HG03354 (cell line): ENCODE measurements around the gene OR5H1.
"Not testable (repeated sequence)": the region's sequence is repeated elsewhere in the genome, so short reads cannot be mapped to it uniquely, and the experiment has no call there.

ENCODE experiments used
- ATAC-seq: cut with Tn5 transposase; IDR thresholded peaks from one replicate; pipeline ENCODE4 v1.9.1; 2021; ENCODE audit warnings: mild to moderate bottlenecking; ENCODE audit not compliant: unreplicated experiment, poor library complexity, severe bottlenecking

Gene OR5H1

DNA sequence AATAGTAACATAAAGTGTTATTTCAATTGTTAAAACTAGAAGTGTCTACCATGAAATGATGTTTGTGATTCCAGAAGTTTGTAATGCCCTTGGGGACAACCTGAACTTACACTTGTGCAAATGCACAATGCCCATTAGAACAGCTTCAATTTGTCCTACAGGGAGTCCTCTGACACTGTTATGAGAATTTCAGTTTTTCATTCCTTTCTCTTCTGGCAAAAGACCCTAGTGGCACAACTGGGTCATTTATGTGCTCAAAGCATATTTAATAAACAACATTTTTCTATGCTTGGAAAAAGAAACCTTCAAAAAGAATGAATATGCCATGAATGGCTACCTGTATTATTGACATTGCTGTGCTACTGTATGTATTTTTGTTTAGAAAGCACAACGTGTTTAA is at the start of gene OR5H1:
Gene OR5H1 (plus strand): TSS at position 301 of the 400 bp plus-strand sequence. CDS start 1,977 bp downstream, outside the sequence.
- no peak for ATAC-seq

DNA sequence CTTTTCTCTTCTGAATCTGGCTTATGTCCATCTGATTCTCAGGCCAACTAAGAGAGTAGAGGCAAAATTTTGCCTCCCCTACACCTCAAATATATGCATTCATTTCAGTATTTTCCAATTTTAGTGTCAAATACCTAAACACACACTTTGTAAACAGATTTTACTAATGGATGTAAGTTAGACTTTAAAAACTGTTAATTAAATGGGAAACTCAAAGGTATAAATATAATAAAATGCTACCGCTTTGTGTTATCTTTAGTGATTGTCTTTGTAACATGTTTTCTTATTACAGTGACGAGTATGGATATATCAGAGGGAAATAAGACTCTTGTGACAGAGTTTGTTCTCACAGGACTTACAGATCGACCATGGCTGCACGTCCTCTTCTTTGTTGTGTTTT is 43.6 kb upstream of the OR5H1 start, which contains the start of gene OR5AC2:
Gene OR5AC2 (plus strand): TSS at position 301 of the 400 bp plus-strand sequence. CDS start 0 bp downstream, at position 301.
- ATAC-seq, result no peak

DNA sequence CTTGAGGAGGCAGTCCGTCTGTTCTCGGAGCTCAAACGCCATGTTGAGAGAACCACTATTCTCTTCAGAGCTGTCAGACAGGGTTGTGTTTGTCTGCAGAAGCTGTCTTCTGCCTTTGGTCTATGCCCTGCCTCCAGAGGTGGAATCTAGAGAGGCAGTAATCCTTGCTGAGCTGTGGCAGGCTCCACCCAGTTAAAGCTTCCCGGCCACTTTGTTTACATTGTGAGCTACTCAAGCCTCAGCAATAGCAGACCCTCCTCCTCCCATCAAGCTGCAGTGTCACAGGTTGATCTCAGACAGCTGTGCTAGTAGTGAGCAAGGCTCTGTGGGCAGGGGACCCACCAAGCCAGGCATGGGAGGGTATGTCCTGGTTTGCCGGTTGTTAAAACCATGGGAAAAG is 34.6 kb upstream of the OR5H1 start:
- no peak for ATAC-seq

DNA sequence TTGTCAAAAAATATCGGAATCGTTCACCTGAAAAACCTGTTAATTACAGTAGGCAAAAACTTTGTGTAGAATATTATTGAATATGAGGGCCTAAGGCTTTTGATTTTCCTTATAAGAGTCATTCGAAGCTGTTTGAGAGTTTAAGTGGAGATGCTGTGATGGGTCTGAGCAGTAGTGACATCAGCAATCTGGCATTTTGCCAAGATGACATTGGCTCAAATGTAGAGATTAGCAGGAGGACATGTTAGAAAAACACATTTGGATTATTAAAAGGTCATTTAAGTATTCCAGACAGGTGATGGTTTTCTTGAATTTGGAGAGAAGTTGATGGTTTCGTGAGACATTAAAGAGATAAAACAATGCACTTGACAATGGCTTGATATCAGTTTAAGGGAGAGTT is 30.7 kb upstream of the OR5H1 start:
- ATAC-seq, result no peak

DNA sequence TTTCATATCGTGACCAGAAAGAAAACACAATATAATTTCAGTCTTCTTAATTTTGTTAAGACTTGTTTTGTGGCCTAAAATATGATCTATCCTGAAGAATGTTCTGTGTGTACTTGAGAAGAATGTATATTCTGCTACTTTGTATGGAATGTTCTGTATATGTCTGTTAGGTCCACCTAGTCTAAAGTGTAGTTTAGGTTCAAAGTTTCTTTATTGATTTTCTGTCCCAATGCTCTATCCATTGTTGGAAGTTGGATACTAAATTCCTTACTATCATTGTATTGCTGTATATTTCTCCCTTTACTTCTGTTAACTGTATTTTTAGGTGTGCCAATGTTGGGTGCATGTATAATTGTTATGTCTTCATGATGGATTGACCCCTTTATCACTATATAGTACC is 22.4 kb upstream of the OR5H1 start:
- ATAC-seq, result no peak

DNA sequence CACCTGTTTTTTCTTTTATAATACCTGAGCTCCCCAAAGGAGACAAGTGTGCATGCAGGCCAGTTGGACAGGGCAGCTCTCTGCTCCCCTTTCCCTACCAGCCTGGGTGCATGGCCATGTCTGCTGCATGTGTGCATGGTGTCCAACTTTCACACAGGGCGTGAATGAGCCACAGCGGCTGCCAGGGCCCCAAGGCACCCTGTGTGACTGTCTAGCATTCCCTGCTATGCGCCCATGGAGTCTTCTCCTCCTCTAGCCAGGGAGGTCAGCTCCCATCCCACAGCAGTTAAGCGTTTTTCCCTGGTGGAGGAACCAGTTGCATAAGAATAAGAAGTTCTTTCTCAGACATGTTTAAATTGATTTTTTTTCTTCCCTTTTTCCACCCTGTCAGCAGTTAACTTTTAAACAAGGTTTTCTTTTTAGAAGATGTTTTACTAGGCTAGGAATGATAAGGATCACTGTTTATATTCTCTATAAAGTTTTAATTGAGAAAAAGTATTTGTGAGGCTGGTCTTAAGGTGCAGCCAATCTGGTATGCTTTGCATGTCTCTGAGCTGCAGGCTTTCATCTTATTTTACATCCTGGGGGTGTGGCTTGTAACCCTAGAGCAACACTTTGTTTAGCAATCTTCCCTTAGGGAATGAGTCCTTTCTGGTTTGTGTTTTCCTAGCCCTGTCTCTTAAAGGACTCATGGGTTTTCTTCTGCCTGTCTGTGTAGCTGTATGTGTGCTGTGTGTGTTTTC is 20.5 kb upstream of the OR5H1 start:
- ATAC-seq, result no peak

DNA sequence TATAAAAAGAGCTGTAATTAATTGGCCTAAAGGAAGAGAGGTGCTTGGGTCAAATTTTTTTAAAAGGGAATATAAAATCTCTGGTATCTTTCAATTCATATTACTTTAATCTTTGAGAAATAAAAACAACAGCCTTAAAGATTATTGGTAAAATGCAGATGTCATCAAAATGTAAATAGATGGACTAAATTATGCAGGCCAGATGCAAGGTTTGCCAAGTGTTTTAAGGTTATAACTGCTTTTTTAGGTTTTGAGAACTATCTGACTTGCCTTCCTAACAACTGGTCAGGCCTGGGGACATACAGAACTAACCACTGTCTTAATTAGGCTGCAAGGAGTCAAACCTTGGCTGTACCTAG is 20.0 kb upstream of the OR5H1 start:
- ATAC-seq, result no peak

DNA sequence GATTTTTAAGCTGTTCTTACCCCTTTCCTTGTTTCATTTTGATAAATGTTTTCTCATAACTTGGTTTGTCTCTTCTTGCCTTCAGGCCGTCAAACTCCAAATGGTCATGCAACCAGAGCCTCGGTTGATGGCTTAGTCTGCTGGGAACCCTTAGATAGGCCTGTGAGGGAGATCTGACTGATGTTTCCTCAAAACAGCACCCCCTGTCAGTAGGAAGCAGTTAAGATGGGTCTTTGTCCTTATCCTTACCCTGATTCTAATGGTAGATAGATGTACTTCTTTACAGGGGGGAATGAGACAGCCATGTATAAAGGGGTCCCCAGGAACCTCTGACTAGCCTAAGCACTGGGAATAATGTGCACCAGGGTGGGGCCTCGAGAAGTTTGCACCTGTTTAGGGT is 16.3 kb upstream of the OR5H1 start:
- no peak for ATAC-seq

DNA sequence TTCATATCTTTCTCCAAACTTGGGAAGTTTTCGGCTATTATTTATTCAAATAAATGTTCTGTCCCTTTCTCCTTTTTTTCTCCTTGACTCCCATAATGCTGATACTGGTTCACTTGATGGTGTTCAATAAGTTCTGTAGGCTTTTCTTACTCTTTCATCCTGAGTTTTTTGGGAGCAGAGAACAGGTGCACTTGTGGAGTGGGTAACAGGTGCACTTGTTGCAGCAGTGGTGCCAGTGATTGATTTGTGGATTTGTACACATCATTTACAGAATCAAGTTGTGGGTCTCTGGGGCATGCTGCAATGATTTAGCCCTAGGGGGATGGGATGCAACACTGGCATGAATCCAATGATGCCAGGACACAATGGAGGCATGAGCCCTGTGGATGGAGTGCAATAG is 14.8 kb upstream of the OR5H1 start:
- ATAC-seq, result no peak

DNA sequence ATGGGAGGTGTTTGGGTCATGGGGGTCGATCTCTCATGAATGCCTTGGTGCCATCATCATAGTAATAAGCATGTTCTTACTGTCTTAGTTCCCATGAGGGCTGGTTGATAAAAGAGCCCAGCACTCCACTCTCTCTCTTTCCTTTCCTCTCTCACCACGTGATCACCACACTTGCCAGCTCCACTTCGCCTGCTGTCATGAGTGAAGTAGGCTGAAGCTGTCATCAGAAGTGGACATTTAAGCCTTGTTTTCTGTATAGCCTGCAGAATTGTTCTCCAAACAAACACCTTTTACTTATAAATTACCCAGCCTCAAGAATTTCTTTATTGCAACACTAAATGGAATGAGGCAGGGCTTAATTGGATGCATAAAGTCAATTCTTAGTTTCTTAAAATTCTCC is 6.1 kb downstream of the OR5H1 start:
- no peak for ATAC-seq

DNA sequence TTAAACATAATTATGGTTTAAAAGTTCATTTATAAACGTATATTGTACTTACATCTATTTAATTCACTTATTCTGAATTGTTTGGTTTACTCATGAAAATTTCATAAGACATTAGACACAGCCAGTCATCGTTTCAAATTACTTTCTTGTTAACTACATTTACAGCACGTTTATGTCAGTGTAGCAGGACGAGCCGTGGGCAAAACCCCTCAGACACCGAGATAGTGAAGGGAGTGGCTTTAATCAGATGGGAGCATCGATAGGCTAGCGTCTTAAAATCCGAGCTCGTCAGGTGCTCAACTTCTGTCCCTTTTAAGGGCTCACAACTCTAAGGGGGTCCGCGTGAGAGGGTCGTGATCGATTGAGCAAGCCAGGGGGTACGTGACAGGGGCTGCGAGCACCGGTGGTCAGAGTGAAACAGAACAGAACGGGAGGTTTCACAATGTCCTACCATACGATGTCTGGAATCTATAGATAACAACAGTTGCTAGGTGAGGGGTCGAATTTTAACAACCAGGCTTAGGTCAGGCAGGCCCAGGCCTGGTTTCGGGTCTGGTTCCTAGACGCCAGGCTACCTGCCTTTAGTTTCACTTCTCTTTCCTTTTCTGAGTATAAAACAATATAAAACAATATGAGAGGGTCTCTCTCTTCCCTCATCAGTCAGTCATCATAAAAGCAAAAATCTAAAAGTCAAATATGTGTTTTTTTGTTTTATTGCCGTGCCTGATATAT is 7.5 kb downstream of the OR5H1 start:
- ATAC-seq, result not testable (repeated sequence)

DNA sequence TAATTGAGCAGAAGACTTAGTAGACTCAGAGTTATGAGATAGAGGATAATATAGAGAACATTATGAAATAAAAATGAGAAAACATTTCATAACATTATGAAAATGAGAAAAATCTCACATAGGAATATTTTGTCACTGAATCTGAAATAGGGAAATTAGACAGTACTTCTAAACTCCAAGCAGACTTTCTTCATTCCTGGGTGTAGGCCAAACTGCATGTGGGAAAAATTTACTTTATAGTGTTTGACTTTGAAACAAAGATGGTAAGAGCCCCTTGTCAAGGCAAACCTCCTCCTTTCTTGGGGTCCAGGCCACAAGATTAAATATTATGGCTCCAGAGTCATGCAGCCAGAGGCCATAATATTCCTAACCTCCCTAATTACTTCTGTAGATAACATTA is 10.0 kb downstream of the OR5H1 start:
- ATAC-seq, result no peak

DNA sequence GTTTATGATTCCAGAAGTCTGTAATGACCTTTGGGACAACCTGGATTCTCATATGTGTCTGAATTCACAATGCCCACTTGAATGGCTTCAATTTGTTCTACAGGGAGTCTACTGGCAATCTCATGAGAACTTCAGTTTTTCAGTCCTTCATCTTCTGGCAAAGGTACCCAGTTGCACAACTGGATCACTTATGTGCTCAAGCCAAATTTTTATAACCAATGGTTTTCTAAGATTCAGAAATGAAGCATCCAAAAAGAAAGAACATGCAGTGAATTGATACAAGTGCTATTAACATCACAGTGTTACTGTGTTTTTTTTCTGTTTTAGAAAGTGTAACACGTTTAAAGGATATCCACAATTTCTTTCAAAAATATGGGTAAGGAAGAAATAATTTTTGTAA is 16.7 kb downstream of the OR5H1 start, which contains the start of gene OR5H14:
Gene OR5H14 (plus strand): TSS at position 301 of the 400 bp plus-strand sequence. CDS start 1,907 bp downstream, outside the sequence.
- no peak for ATAC-seq

DNA sequence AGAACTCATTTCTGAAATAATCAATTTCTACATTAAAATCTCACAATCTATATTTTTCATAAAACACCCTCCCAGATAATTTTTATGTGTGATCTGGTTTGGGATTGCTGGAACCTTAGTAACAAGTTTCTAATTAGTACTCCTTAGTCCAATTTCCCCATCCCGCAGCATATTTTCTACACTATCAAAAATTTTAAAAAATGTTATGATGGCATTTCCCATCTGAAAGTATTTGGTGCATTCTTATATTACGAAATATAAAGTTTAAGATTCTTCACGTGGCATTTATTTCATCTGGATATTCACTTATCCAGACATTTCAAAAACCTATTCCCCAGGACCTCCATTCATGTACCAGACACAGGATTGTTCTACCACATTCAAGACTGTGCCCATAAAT is 18.2 kb downstream of the OR5H1 start:
- ATAC-seq, result no peak

DNA sequence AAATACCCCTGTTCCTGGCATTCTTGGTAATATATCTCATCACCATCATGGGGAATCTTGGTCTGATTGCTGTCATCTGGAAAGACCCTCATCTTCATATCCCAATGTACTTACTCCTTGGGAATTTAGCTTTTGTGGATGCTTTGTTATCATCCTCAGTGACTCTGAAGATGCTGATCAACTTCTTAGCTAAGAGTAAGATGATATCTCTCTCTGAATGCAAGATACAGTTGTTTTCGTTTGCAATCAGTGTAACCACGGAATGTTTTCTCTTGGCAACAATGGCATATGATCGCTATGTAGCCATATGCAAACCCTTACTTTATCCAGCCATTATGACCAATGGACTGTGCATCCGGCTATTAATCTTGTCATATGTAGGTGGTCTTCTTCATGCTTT is 18.9 kb downstream of the OR5H1 start:
- ATAC-seq, result not testable (repeated sequence)

DNA sequence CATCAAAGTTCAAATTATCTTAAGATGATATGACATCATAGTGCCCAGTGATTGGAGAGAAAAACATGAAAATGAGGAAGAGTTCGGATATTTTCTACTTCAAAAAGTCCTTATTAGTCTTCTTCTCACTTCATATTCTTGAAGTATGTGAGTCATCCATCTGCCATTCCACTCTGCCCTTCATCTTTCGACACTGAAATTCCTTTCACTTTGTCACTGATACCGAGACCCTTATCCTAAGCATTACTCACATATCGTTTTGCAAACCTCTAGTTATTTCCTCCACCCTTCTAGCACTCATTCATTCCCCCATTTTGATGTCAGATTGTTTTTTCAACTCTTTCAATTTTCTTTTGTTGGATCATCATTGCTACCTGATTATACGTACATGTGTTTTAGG is 20.7 kb downstream of the OR5H1 start:
- no peak for ATAC-seq

DNA sequence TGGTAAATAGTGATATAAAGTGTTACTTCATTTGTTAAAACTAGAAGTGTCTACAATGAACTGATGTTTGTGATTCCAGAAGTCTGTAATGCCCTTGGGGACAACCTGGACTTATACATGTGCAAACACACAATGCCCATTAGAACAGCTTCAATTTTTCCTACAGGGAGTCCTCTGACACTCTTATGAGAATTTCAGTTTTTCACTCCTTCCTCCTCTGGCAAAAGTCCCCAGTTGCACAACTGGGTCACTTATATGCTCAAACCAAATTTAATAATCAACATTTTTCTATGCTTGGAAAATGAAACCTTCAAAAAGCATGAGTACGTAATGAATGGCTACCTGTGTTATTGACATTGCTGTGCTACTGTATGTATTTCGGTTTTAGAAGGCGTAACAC is 35.9 kb downstream of the OR5H1 start, which contains the start of gene OR5H15:
Gene OR5H15 (plus strand): TSS at position 301 of the 400 bp plus-strand sequence. CDS start 2,004 bp downstream, outside the sequence.
- no peak for ATAC-seq

DNA sequence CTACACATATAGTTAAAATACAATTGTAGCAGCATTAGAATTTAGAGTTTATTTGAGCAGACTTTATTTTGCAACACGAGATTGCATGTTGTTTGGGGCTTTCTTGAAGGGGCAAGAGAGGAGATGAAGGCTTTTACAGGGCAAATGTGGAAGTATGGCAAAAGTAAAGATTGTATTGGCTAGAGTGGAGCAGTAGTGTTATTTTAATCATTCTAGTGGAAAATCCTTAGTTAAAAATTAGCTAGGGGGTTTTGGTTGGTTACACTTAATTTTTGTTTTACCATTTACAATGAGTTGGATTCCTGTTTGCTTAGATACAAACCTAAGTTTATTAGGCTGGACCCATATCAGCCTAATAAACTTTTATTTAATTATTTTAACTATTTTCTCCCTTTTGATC is 40.5 kb downstream of the OR5H1 start:
- ATAC-seq, result peak; percentile 63

DNA sequence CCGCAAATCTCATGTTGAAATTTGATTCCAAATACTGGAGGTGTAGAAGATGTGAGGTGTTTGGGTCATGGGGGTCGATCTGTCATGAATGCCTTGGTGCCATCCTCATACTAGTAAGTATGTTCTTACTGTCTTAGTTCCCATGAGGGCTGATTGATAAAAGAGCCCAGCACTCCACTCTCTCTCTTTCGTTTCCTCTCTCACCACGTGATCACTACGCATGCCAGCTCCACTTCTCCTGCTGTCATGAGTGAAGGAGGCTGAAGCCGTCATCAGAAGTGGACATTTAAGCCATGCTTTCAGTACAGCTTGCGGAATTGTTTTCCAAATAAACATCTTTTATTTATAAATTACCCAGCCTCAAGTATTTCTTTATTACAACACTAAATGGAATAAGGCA is 42.1 kb downstream of the OR5H1 start:
- ATAC-seq, result no peak

DNA sequence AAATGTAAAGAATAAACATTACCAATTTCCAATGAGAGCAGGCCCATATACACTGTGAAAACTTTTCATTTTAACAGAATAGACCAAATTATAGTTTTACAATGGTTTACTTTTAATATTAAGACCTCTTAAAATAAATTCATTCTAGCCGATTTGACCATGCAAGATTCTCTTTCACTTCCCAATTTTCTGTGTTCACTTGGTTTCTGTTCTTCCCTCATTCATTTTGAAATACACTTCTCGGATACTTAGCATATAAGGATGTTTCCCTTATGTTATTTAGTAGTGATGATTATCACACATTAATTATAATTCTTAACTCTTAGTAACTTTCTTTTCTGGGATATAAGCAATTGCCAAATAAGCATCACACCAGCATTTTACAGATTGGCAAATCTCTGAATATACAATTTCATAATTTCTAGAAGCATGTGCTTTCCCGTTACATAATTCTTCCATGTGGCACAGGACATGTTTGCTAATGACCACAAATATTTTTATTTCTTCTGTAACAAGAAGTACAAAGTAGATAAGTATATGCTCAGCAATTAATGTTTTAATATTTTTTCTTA is 49.9 kb downstream of the OR5H1 start:
- ATAC-seq, result no peak

DNA sequence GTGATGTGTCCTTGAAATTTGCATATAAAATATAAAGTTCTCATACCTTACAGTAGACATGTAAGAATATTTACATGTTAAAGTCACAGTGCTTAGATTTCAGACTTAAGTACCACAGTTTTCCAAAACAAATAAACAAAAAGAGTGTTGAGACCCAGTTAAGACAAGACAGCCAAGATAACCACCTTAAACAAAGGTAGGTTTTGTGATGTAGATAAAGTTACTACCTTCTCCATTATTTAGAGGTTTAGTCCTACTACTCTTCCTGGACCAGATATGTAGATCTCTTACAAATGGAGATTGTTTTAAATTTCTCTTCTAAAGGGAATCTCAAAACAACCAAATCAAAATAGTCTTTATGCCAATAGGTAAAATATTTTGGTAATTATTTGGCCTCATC is 51.7 kb downstream of the OR5H1 start:
- no peak for ATAC-seq
